Measurements from ENCODE around the gene SEC22A. TPM values are rescaled to one million over a fixed set of nuclear protein-coding genes. Genes with fewer than 3 reads are reported as not detected.
"Not testable (repeated sequence)": the region's sequence is repeated elsewhere in the genome, so short reads cannot be mapped to it uniquely, and the experiment has no call there.

Gene SEC22A
- polyA plus RNA-seq, 1 donor = 15.6 TPM

GRCh38 chr3:123169930-123170329, 31.8 kb upstream of the SEC22A start:
- no peak for DNase-seq (ENCODE audit: low read depth)

GRCh38 chr3:123180791-123181190, 21.0 kb upstream of the SEC22A start:
- no peak for DNase-seq (ENCODE audit: low read depth)

- DNase-seq (ENCODE audit: low read depth) = no peak
These were observed 15.0 kb upstream of the SEC22A start for GRCh38 chr3:123186695-123187094.

GRCh38 chr3:123188058-123188457, 13.7 kb upstream of the SEC22A start:
- DNase-seq (ENCODE audit: low read depth) = no peak

GRCh38 chr3:123193448-123194101, 8.2 kb upstream of the SEC22A start:
- no peak for DNase-seq (ENCODE audit: low read depth)

- DNase-seq (ENCODE audit: low read depth) = no peak
These were observed 7.2 kb upstream of the SEC22A start for GRCh38 chr3:123194552-123194951.

GRCh38 chr3:123198372-123198771, 3.4 kb upstream of the SEC22A start:
- DNase-seq (ENCODE audit: low read depth) = no peak

- DNase-seq (ENCODE audit: low read depth) = no peak
These were observed 553 bp upstream of the SEC22A start for GRCh38 chr3:123201223-123201556.

GRCh38 chr3:123202451-123202850, 708 bp downstream of the SEC22A start:
- DNase-seq (ENCODE audit: low read depth) = no peak

GRCh38 chr3:123218990-123219389, 17.2 kb downstream of the SEC22A start:
- DNase-seq (ENCODE audit: low read depth) = no peak

- DNase-seq (ENCODE audit: low read depth) = not testable (repeated sequence)
These were observed 19.6 kb downstream of the SEC22A start for GRCh38 chr3:123221369-123221768.

- no peak for DNase-seq (ENCODE audit: low read depth)
These were observed 23.3 kb downstream of the SEC22A start for GRCh38 chr3:123225016-123225415.

- DNase-seq (ENCODE audit: low read depth) = no peak
These were observed 24.8 kb downstream of the SEC22A start for GRCh38 chr3:123226549-123226948.

GRCh38 chr3:123229145-123229544, 27.4 kb downstream of the SEC22A start:
- DNase-seq (ENCODE audit: low read depth) = no peak

- DNase-seq (ENCODE audit: low read depth) = no peak
These were observed 35.2 kb downstream of the SEC22A start for GRCh38 chr3:123236902-123237301.

GRCh38 chr3:123239186-123239585, 37.4 kb downstream of the SEC22A start:
- DNase-seq (ENCODE audit: low read depth) = not testable (repeated sequence)

GRCh38 chr3:123239756-123240155, 38.0 kb downstream of the SEC22A start:
- no peak for DNase-seq (ENCODE audit: low read depth)

- no peak for DNase-seq (ENCODE audit: low read depth)
These were observed 42.4 kb downstream of the SEC22A start for GRCh38 chr3:123244128-123244527.

GRCh38 chr3:123246866-123247265, 45.1 kb downstream of the SEC22A start:
- DNase-seq (ENCODE audit: low read depth) = peak; percentile 17

GRCh38 chr3:123256256-123256655, 54.5 kb downstream of the SEC22A start:
- DNase-seq (ENCODE audit: low read depth) = no peak

GRCh38 chr3:123258359-123258758, 56.6 kb downstream of the SEC22A start:
- no peak for DNase-seq (ENCODE audit: low read depth)

GRCh38 chr3:123258811-123259420, 57.2 kb downstream of the SEC22A start:
- DNase-seq (ENCODE audit: low read depth) = peak; percentile 39

- DNase-seq (ENCODE audit: low read depth) = no peak
These were observed 59.9 kb downstream of the SEC22A start for GRCh38 chr3:123261666-123262065.

GRCh38 chr3:123262226-123262625, 60.5 kb downstream of the SEC22A start:
- DNase-seq (ENCODE audit: low read depth) = no peak
